SW480 (cell line): ENCODE data around the gene MSRB3.
A peak's percentile ranks its signal among the peaks of the same experiment; 100 is the strongest.

Experiments
- DNase-seq: peaks from one replicate; pipeline ENCODE4 v3.0.0-alpha.2; 2016; ENCODE audit warnings: low spot score

The MSRB3 gene

GRCh38 chr12:65499167-65499566 is 220.7 kb downstream of the MSRB3 start:
- no peak for DNase-seq

GRCh38 chr12:65500091-65500900 is 221.8 kb downstream of the MSRB3 start:
- DNase-seq, result peak; percentile 1

- DNase-seq, result no peak
Observed at GRCh38 chr12:65501093-65501621, 222.7 kb downstream of the MSRB3 start.

GRCh38 chr12:65501935-65502334 is 223.5 kb downstream of the MSRB3 start:
- no peak for DNase-seq

GRCh38 chr12:65504417-65504816 is 225.9 kb downstream of the MSRB3 start:
- no peak for DNase-seq

GRCh38 chr12:65505386-65506121 is 227.1 kb downstream of the MSRB3 start:
- DNase-seq, result no peak

- DNase-seq, result no peak
Observed at GRCh38 chr12:65508276-65509035, 230.0 kb downstream of the MSRB3 start.

GRCh38 chr12:65510007-65510406 is 231.5 kb downstream of the MSRB3 start:
- no peak for DNase-seq

GRCh38 chr12:65510584-65511050 is 232.1 kb downstream of the MSRB3 start:
- peak; percentile 53 for DNase-seq

- no peak for DNase-seq
Observed at GRCh38 chr12:65511134-65511834, 232.8 kb downstream of the MSRB3 start.

GRCh38 chr12:65511912-65512311 is 233.4 kb downstream of the MSRB3 start:
- no peak for DNase-seq
